SKM-1 treated with dmso at 0.1 percent for 144 hours (cell line): ENCODE data around the gene PTPRN2.
A peak's percentile ranks its signal among the peaks of the same experiment; 100 is the strongest.
"Not testable (repeated sequence)": the region's sequence is repeated elsewhere in the genome, so short reads cannot be mapped to it uniquely, and the experiment has no call there.

Experiments used
- DNase-seq: peaks from one replicate; lab custom pipeline; 2025; ENCODE audit not compliant: unreplicated experiment; lab: John Stamatoyannopoulos, UW

The PTPRN2 gene

GRCh38 chr7:158312789-158313188 is 274.8 kb downstream of the PTPRN2 start:
- no peak for DNase-seq

GRCh38 chr7:158311791-158312190 is 275.8 kb downstream of the PTPRN2 start:
- no peak for DNase-seq

- DNase-seq = no peak
These were observed 276.5 kb downstream of the PTPRN2 start for GRCh38 chr7:158310924-158311666.

GRCh38 chr7:158309868-158310763 is 277.5 kb downstream of the PTPRN2 start:
- no peak for DNase-seq

GRCh38 chr7:158308001-158308400 is 279.6 kb downstream of the PTPRN2 start:
- DNase-seq = no peak

GRCh38 chr7:158304072-158304471 is 283.6 kb downstream of the PTPRN2 start:
- not testable (repeated sequence) for DNase-seq

GRCh38 chr7:158303121-158303520 is 284.5 kb downstream of the PTPRN2 start:
- no peak for DNase-seq

- DNase-seq = no peak
These were observed 285.2 kb downstream of the PTPRN2 start for GRCh38 chr7:158302274-158303070.

- no peak for DNase-seq
These were observed 286.4 kb downstream of the PTPRN2 start for GRCh38 chr7:158301207-158301606.

- DNase-seq = no peak
These were observed 287.2 kb downstream of the PTPRN2 start for GRCh38 chr7:158300427-158300826.

GRCh38 chr7:158299607-158300006 is 288.0 kb downstream of the PTPRN2 start:
- no peak for DNase-seq

- DNase-seq = no peak
These were observed 290.9 kb downstream of the PTPRN2 start for GRCh38 chr7:158296798-158297104.

GRCh38 chr7:158295966-158296797 is 291.4 kb downstream of the PTPRN2 start:
- no peak for DNase-seq

GRCh38 chr7:158294468-158295215 is 293.0 kb downstream of the PTPRN2 start:
- DNase-seq = not testable (repeated sequence)

- no peak for DNase-seq
These were observed 294.7 kb downstream of the PTPRN2 start for GRCh38 chr7:158292948-158293347.

- DNase-seq = no peak
These were observed 295.6 kb downstream of the PTPRN2 start for GRCh38 chr7:158291998-158292397.

- DNase-seq = no peak
These were observed 297.7 kb downstream of the PTPRN2 start for GRCh38 chr7:158289761-158290523.

- DNase-seq = no peak
These were observed 298.4 kb downstream of the PTPRN2 start for GRCh38 chr7:158289231-158289630.

GRCh38 chr7:158286210-158286609 is 301.4 kb downstream of the PTPRN2 start:
- DNase-seq = peak; percentile 0
